ENCODE measurements around the gene ZCCHC7.

Gene ZCCHC7

DNA sequence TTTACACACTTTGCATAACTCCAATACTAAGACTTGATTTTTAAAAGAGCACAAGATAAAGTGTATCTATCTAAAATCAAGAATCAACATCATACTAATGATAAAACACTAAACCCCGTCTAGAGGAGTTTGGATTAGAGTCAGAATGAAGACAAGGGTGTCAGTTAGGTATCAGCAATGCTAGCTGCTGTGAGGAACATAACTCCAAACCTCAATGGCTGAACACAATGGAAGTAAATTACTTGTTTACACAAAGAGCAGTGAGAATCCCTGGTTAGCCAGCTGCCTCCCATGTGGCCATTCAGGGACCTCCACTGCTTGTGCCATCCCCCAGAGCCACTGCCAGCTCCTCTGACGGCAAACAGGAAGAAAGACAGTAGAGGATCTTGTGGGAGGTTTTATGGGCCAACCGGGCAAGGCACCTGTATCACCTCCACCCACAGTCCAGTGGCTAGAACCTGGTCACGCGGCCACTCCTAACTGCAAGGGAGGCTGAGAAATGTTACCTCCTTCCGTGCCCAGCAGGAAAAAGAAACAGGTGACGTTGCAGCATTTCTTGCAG is 278.2 kb downstream of the ZCCHC7 start:
- Mint-ChIP-seq H3K4me1 (no peaks in the 10 kb centered on the region), H3K36me3 (no peaks in the 10 kb centered on the region), H3K27ac (no peak overlapping the region), H3K4me3 (peak overlapping the region; percentile 4), H3K9me3 (no peaks in the 10 kb centered on the region)
- DNase-seq (ENCODE audit: low spot score in 2 of 2) (no peak), ATAC-seq (no peak)

GRCh38 chr9:37399336-37399735 is 279.0 kb downstream of the ZCCHC7 start:
- Mint-ChIP-seq H3K4me1 (no peaks in the 10 kb centered on the region), H3K4me3 (no peak overlapping the region), H3K27ac (no peak overlapping the region), H3K36me3 (no peaks in the 10 kb centered on the region), H3K9me3 (no peaks in the 10 kb centered on the region)
- no peak for ATAC-seq
- DNase-seq (ENCODE audit: low spot score in 2 of 2), result no peak

DNA sequence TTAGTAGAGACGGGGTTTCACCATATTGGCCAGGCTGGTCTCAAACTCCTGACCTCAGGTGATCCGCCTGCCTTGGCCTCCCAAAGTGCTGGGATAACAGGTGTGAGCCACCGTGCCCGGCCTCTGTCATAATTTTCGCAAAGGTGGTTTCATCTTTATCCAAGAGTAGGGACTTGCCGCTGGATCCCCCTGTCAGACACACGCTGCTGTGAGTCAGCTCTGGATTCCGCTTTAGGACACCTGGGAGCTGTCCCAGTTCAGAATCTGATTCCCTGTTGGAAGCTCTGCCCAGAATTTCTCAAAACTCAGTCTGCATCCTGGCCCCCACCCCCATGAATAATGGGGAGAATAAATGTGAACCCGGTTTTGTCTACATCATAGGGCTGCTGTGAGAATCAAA is 284.2 kb downstream of the ZCCHC7 start:
- Mint-ChIP-seq H3K9me3 (no peaks in the 10 kb centered on the region), H3K27ac (no peak overlapping the region), H3K4me1 (peaks cover 9% of the 10 kb centered on the region), H3K4me3 (no peak overlapping the region), H3K36me3 (no peaks in the 10 kb centered on the region)
- DNase-seq (ENCODE audit: low spot score in 2 of 2) (no peak), ATAC-seq (no peak)

DNA sequence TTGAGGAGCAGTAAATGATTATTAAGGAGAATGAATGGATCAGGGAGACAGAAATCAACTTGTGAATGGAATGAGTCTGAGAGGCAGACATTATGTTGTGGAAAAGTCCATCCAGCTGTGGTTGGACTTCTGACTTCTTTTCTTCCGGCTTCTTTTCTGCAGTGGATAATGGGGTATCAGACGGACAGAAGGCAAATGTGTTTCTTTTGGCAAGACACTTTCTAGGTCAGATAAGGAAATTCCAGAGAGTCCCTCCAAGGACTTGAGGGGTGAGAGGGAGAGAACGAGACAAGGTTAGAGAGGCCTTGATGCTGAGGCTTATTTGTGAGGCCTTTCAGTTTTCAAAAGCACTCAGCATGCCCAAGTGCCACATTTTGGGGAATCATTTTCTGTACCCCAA is 285.0 kb downstream of the ZCCHC7 start:
- H3K9me3 Mint-ChIP-seq, result no peaks in the 10 kb centered on the region
- no peaks in the 10 kb centered on the region for H3K36me3 Mint-ChIP-seq
- H3K27ac Mint-ChIP-seq, result no peak overlapping the region
- DNase-seq (ENCODE audit: low spot score in 2 of 2) (no peak), ATAC-seq (no peak)
- H3K4me1 Mint-ChIP-seq, result peaks cover 17% of the 10 kb centered on the region
- H3K4me3 Mint-ChIP-seq, result no peak overlapping the region

- H3K36me3 Mint-ChIP-seq, result peaks cover under 1% of the 10 kb centered on the region
- no peak overlapping the region for H3K4me3 Mint-ChIP-seq
- H3K9me3 Mint-ChIP-seq, result no peaks in the 10 kb centered on the region
- DNase-seq (ENCODE audit: low spot score in 2 of 2), result no peak
- H3K27ac Mint-ChIP-seq, result no peak overlapping the region
- ATAC-seq, result no peak
- H3K4me1 Mint-ChIP-seq, result peaks cover 22% of the 10 kb centered on the region
Measured at GRCh38 chr9:37405764-37406380, 285.5 kb downstream of the ZCCHC7 start.

GRCh38 chr9:37406603-37407401 is 286.4 kb downstream of the ZCCHC7 start:
- DNase-seq (ENCODE audit: low spot score in 2 of 2) (no peak), ATAC-seq (no peak)
- H3K27ac Mint-ChIP-seq, result no peak overlapping the region
- peaks cover 31% of the 10 kb centered on the region for H3K4me1 Mint-ChIP-seq
- H3K36me3 Mint-ChIP-seq, result peaks cover 6% of the 10 kb centered on the region
- H3K4me3 Mint-ChIP-seq, result no peak overlapping the region
- H3K9me3 Mint-ChIP-seq, result no peaks in the 10 kb centered on the region

DNA sequence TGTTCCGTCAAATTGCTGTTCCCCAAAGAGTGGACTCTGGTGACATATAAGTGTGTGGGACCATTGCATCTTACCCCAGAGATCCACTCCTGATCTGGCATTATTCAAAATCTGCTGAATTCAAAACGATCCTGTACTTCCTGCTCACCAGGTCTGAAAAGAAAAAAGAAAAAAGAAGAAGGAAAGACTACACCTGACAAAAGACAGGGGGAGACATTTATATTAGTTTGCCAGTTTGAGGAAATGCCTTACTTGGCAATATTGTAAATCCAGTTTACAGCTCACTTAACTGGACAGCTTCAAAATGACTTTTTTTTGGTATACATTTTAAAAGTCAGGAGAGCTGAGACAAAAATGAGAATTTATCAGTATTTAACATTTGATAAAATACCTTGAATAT is 287.1 kb downstream of the ZCCHC7 start:
- peaks cover 6% of the 10 kb centered on the region for H3K36me3 Mint-ChIP-seq
- no peak for DNase-seq (ENCODE audit: low spot score in 2 of 2)
- no peak for ATAC-seq
- H3K27ac Mint-ChIP-seq, result no peak overlapping the region
- H3K4me1 Mint-ChIP-seq, result peaks cover 38% of the 10 kb centered on the region
- H3K9me3 Mint-ChIP-seq, result no peaks in the 10 kb centered on the region
- no peak overlapping the region for H3K4me3 Mint-ChIP-seq
